RCC 7860 (cell line): ENCODE results near the gene TRIM40.

Source experiments
- DNase-seq: peaks from one replicate; pipeline ENCODE4 v3.0.0-alpha.2; 2015; ENCODE audit warnings: low spot score
- FAIRE-seq: peaks from 2 replicates; lab custom pipeline; 2012; peaks lifted over from hg19 to GRCh38; lab: Jason Lieb, UNC

The TRIM40 gene, protein sequence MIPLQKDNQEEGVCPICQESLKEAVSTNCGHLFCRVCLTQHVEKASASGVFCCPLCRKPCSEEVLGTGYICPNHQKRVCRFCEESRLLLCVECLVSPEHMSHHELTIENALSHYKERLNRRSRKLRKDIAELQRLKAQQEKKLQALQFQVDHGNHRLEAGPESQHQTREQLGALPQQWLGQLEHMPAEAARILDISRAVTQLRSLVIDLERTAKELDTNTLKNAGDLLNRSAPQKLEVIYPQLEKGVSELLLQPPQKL

GRCh38 chr6:30135757-30136156, at the start of gene TRIM40:
Gene TRIM40 (plus strand): TSS chr6:30136140. CDS start chr6:30137037, 897 bp downstream.
- no peak for FAIRE-seq
- DNase-seq = no peak

- DNase-seq (no peak), FAIRE-seq (no peak)
Observed at GRCh38 chr6:30087876-30088275, 48.1 kb upstream of the TRIM40 start.

- DNase-seq (peak; percentile 17), FAIRE-seq (no peak)
Observed at GRCh38 chr6:30091577-30092381, 44.2 kb upstream of the TRIM40 start.

GRCh38 chr6:30092852-30093543, 42.9 kb upstream of the TRIM40 start:
- DNase-seq (no peak), FAIRE-seq (no peak)

DNA sequence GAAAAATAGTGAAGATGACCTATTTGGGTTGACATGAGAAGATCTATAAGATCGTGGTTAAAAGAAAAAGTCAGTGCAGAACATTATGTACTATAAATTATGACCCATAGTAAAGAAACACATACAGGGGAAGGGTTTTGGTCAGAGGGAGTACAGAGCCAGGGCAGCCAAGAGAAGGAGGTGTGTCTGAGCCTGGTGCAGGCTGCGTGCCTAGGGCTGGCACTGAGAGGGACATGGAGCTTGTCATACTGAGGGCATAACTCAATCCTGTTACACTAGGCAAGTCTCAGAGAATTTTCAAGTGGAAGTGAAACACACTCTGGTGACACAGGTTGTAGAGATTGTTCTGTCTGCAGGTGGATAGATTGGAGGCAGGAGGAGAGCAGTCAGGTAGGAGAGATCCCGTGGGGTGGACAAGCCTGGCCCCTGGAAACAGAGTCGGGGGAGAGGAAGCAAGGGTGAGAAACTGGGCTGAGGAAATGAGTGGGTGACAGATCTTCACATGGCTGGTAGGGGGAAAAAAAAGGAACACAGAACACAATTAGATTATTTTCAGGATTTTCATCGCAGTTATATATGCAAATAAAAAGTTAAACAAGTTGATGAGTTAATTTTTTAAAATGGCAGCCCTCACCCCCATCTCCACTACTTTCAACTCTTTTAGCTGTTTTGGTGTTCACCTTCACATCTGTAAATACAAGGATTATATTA, 41.8 kb upstream of the TRIM40 start:
- no peak for DNase-seq
- FAIRE-seq = no peak

- no peak for FAIRE-seq
- no peak for DNase-seq
Observed at GRCh38 chr6:30096829-30097228, 39.1 kb upstream of the TRIM40 start.

- FAIRE-seq (no peak), DNase-seq (no peak)
Observed at GRCh38 chr6:30097902-30098768, 37.8 kb upstream of the TRIM40 start.

GRCh38 chr6:30100154-30100553, 35.8 kb upstream of the TRIM40 start:
- FAIRE-seq = no peak
- DNase-seq = no peak

GRCh38 chr6:30100585-30101443, 35.1 kb upstream of the TRIM40 start:
- FAIRE-seq (no peak), DNase-seq (no peak)

DNA sequence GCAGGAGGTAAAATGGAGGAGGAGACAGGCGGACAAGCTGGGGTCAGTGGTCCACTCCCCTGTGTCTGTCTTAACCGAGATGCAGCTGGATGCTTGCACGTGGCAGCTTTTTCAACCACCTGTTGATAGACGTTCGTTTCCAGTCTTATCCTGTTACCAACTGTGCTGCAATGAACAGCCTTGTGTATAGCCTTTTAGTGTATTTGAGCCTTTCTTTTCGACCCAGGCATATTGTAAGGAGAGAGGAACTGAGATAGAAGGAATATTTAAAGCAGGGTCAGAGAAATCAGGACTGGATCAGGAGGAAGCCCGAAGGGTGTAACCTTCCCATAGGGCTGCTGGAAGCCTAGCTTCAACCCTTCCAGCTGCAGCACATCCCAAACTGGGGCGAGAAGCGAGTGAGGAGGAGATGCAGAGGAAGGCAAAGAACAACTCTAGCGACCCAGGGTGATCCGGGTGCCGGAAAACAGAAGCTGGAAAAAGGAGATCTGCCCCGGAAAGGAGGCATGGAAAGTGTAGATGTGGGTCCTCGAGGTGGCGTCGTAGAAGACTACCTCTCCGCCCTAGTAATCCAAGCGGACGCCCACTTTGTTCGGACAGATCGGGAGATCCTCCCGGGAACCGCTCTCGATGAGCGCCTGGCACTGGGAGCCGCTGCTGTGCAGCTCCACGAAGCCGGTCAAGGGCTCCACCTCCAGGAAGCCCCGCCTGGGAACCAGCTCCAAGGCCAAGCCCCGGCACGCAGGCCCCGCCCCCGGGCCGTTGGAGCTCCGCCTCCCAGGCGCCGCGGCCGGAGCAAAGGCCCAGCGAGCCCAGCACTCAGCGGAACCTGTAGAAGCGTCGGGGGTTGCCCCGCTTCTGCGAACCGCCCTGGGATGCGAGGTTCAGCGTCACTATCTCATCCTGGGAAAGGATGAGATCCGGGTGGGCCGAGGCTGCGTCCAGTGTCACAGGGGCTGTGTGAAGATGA, 34.2 kb upstream of the TRIM40 start:
- no peak for FAIRE-seq
- DNase-seq = peak; percentile 65

DNA sequence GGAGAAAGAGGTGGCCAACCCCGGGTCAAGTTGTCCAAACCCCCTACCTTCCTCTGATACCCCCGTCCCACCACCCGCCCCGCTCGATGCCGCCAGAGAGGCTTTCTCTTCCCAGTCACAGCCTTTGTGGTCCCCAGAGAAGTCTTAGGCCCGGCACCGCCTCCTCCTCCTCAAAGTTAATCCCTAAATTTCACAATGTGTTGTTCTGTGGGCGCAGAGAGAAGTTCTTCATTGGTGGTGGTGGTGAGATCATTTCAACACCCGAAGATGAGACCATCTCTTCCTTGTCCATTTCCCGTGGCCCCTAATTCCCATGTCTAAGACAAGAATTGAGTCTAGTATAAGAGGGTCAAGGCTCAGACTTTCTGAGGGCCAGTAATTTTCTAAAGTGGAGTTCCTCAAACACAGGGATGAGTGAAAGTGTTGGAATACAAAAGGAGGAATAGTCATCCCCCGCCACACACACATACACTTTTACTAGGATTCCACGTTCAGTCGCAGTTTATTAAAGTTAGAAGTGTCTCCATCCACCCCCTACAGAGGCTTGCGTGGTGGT, 33.4 kb upstream of the TRIM40 start:
- DNase-seq (no peak), FAIRE-seq (no peak)

- no peak for FAIRE-seq
- DNase-seq = peak; percentile 64
Observed at GRCh38 chr6:30102970-30103871, 32.7 kb upstream of the TRIM40 start.

GRCh38 chr6:30103872-30104179, 32.1 kb upstream of the TRIM40 start:
- FAIRE-seq (no peak), DNase-seq (no peak)

DNA sequence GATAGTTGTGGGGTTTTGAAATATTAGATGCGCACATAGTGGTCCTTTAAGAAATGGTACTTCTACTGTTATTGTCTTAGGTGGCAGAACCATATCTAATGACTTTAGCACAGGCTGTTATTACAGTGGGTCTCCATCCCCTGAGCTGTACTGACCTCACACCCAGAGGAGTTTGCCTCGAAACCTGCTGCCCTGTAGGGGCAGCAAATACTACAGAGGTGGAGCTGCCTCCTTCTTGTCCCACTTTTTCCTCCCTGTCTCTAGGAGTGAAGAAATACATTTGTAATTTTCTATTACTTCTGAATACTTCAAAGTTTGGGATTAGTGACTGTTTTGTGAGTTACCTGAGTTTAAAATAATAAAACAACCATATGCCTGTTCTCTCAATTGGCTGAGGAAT, 31.3 kb upstream of the TRIM40 start:
- no peak for DNase-seq
- FAIRE-seq = no peak

GRCh38 chr6:30111266-30111856, 24.6 kb upstream of the TRIM40 start:
- no peak for FAIRE-seq
- no peak for DNase-seq

- FAIRE-seq (no peak), DNase-seq (no peak)
Observed at GRCh38 chr6:30112402-30112994, 23.4 kb upstream of the TRIM40 start.
